GM21423 (cell line): ENCODE data around the gene CRACR2A.
A peak's percentile ranks its signal among the peaks of the same experiment; 100 is the strongest.

ENCODE experiments used
- ATAC-seq: cut with Tn5 transposase; IDR thresholded peaks from one replicate; pipeline ENCODE4 v1.9.1; 2021; ENCODE audit warnings: mild to moderate bottlenecking, moderate library complexity; ENCODE audit not compliant: unreplicated experiment

Gene CRACR2A

GRCh38 chr12:3752741-3753486 lies at the start of gene CRACR2A:
Gene CRACR2A, minus strand, starts transcription at chr12:3753109. Its CDS starts 56,110 bp downstream, at chr12:3696999.
- ATAC-seq, result peak; percentile 82

- no peak for ATAC-seq
These were observed 44.7 kb upstream of the CRACR2A start for GRCh38 chr12:3797531-3798048.

- no peak for ATAC-seq
These were observed 42.7 kb upstream of the CRACR2A start for GRCh38 chr12:3795492-3796133.

GRCh38 chr12:3795066-3795465 lies 42.2 kb upstream of the CRACR2A start:
- ATAC-seq, result no peak

GRCh38 chr12:3792623-3793288 lies 39.8 kb upstream of the CRACR2A start:
- ATAC-seq, result no peak

- ATAC-seq, result no peak
These were observed 38.5 kb upstream of the CRACR2A start for GRCh38 chr12:3791256-3791874.

GRCh38 chr12:3790642-3791041 lies 37.7 kb upstream of the CRACR2A start:
- ATAC-seq, result no peak

GRCh38 chr12:3789838-3790237 lies 36.9 kb upstream of the CRACR2A start:
- ATAC-seq, result no peak

- ATAC-seq, result no peak
These were observed 24.4 kb upstream of the CRACR2A start for GRCh38 chr12:3777206-3777809.

- ATAC-seq, result no peak
These were observed 22.6 kb upstream of the CRACR2A start for GRCh38 chr12:3775385-3776035.

- no peak for ATAC-seq
These were observed 19.5 kb upstream of the CRACR2A start for GRCh38 chr12:3772380-3772779.

GRCh38 chr12:3771853-3772252 lies 18.9 kb upstream of the CRACR2A start:
- no peak for ATAC-seq

- no peak for ATAC-seq
These were observed 18.0 kb upstream of the CRACR2A start for GRCh38 chr12:3770891-3771290.

- ATAC-seq, result no peak
These were observed 16.1 kb upstream of the CRACR2A start for GRCh38 chr12:3768911-3769447.

GRCh38 chr12:3761116-3761735 lies 8.3 kb upstream of the CRACR2A start:
- ATAC-seq, result no peak

GRCh38 chr12:3759878-3760277 lies 7.0 kb upstream of the CRACR2A start:
- no peak for ATAC-seq

- ATAC-seq, result no peak
These were observed 4.4 kb upstream of the CRACR2A start for GRCh38 chr12:3757261-3757660.

GRCh38 chr12:3755898-3756297 lies 3.0 kb upstream of the CRACR2A start:
- no peak for ATAC-seq

GRCh38 chr12:3753544-3754284 lies 805 bp upstream of the CRACR2A start:
- no peak for ATAC-seq
